SJSA1 (cell line): ENCODE data around the gene CCT6A. TPM values are rescaled to one million over a fixed set of nuclear protein-coding genes. Genes with fewer than 3 reads are reported as not detected.
"Not testable (repeated sequence)": the region's sequence is repeated elsewhere in the genome, so short reads cannot be mapped to it uniquely, and the experiment has no call there.

Experiments used
- DNase-seq, 2 experiments: peaks; one replicate each; pipeline ENCODE4 v3.0.0-alpha.2; 2015 to 2020; ENCODE audit warnings: low spot score in 2 of 2, low read depth in 1 of 2
- H3K27ac ChIP-seq: fragments of 250-450 bp; sonication (Bioruptor Pico); 2 replicates; pipeline ENCODE4 v1.5.1; 2020; ENCODE audit warnings: mild to moderate bottlenecking, moderate library complexity
- H3K27me3 ChIP-seq: fragments of 250-450 bp; sonication (Bioruptor Pico); replicated peaks from 2 replicates; pipeline ENCODE4 v1.5.1; 2020; ENCODE audit warnings: mild to moderate bottlenecking, moderate library complexity
- H3K36me3 ChIP-seq: fragments of 250-450 bp; sonication (Bioruptor Pico); 2 replicates; pipeline ENCODE4 v1.5.1; 2020; ENCODE audit warnings: mild to moderate bottlenecking
- H3K4me1 ChIP-seq: fragments of 250-450 bp; sonication (Bioruptor Pico); replicated peaks from 2 replicates; pipeline ENCODE4 v1.6.1; 2021; ENCODE audit warnings: mild to moderate bottlenecking
- H3K4me3 ChIP-seq: fragments of 250-450 bp; sonication (Bioruptor Pico); 2 replicates; pipeline ENCODE4 v1.5.1; 2020; ENCODE audit warnings: mild to moderate bottlenecking
- H3K9me3 ChIP-seq: fragments of 250-450 bp; sonication (Bioruptor Pico); replicated peaks from 2 replicates; pipeline ENCODE4 v1.5.1; 2020; ENCODE audit warnings: mild to moderate bottlenecking
- total RNA-seq: library from RNA; depleted of rRNA; stranded (reverse); fragments of >200 nt; shearing (Covaris generic); gene quantifications from 2 replicates; pipeline ENCODE4 v1.2.3, GENCODE V29; 2014; rRNA removed

CCT6A gene
- total RNA-seq: 312 and 414 TPM in 2 replicates

GRCh38 chr7:56051339-56052191 is at the start of gene CCT6A, which contains the start of gene PSPH:
TSS of gene CCT6A (plus strand) at chr7:56051765. CDS start at chr7:56051849, 84 bp downstream.
TSS of gene PSPH (minus strand) at chr7:56051444. CDS start at chr7:56021212, 30,232 bp downstream.
- Histone ChIP-seq H3K4me3 (peak within 1 kb of the TSS; percentile 88), H3K36me3 (peaks cover 47% of the 10 kb centered on the region)
- DNase-seq: peak; percentile 96 to 98

GRCh38 chr7:56003749-56004148 is 47.8 kb upstream of the CCT6A start:
- Histone ChIP-seq H3K27me3 (no peaks in the 10 kb centered on the region), H3K9me3 (no peaks in the 10 kb centered on the region), H3K27ac (no peak overlapping the region), H3K4me3 (no peak overlapping the region), H3K36me3 (peaks cover 2% of the 10 kb centered on the region), H3K4me1 (no peaks in the 10 kb centered on the region)
- no peak for DNase-seq

More at GRCh38 chr7:56051339-56052191, at the start of gene CCT6A, which contains the start of gene PSPH:
- peaks cover 23% of the 10 kb centered on the region for H3K4me1 ChIP-seq
- no peaks in the 10 kb centered on the region for H3K27me3 ChIP-seq
- peak within 1 kb of the TSS; percentile 58 for H3K27ac ChIP-seq
- no peaks in the 10 kb centered on the region for H3K9me3 ChIP-seq

GRCh38 chr7:56007167-56007652 is 44.4 kb upstream of the CCT6A start:
- H3K4me3 ChIP-seq: no peak overlapping the region
- H3K9me3 ChIP-seq: no peaks in the 10 kb centered on the region
- no peak overlapping the region for H3K27ac ChIP-seq
- no peaks in the 10 kb centered on the region for H3K4me1 ChIP-seq
- DNase-seq: no peak
- no peaks in the 10 kb centered on the region for H3K27me3 ChIP-seq
- no peaks in the 10 kb centered on the region for H3K36me3 ChIP-seq

- Histone ChIP-seq H3K27me3 (no peaks in the 10 kb centered on the region), H3K27ac (no peak overlapping the region), H3K9me3 (no peaks in the 10 kb centered on the region), H3K4me1 (no peaks in the 10 kb centered on the region), H3K36me3 (no peaks in the 10 kb centered on the region), H3K4me3 (no peak overlapping the region)
- no peak for DNase-seq
Observed at GRCh38 chr7:56007891-56008290, 43.7 kb upstream of the CCT6A start.

- no peaks in the 10 kb centered on the region for H3K4me1 ChIP-seq
- DNase-seq: no peak
- no peak overlapping the region for H3K4me3 ChIP-seq
Observed at GRCh38 chr7:56009695-56010094, 41.9 kb upstream of the CCT6A start.

GRCh38 chr7:56017015-56017414 is 34.5 kb upstream of the CCT6A start:
- H3K4me1 ChIP-seq, H3K27ac ChIP-seq, H3K36me3 ChIP-seq, H3K9me3 ChIP-seq, H3K4me3 ChIP-seq, H3K27me3 ChIP-seq, DNase-seq: not testable (repeated sequence)

More at GRCh38 chr7:56009695-56010094, 41.9 kb upstream of the CCT6A start:
- H3K36me3 ChIP-seq: peaks cover 4% of the 10 kb centered on the region; the same call in 1 of the 2 replicates
- H3K27ac ChIP-seq: no peak overlapping the region
- no peaks in the 10 kb centered on the region for H3K27me3 ChIP-seq
- H3K9me3 ChIP-seq: no peaks in the 10 kb centered on the region

- DNase-seq: no peak
Observed at GRCh38 chr7:56019501-56019900, 32.1 kb upstream of the CCT6A start.

GRCh38 chr7:56023500-56023899 is 28.1 kb upstream of the CCT6A start:
- Histone ChIP-seq H3K4me3 (no peak overlapping the region), H3K27ac (no peak overlapping the region), H3K9me3 (no peaks in the 10 kb centered on the region), H3K4me1 (no peaks in the 10 kb centered on the region), H3K27me3 (no peaks in the 10 kb centered on the region), H3K36me3 (peaks cover 5% of the 10 kb centered on the region; the same call in 1 of the 2 replicates)
- no peak for DNase-seq

More at GRCh38 chr7:56019501-56019900, 32.1 kb upstream of the CCT6A start:
- Histone ChIP-seq H3K9me3 (no peaks in the 10 kb centered on the region), H3K36me3 (0 out of 2 replicates have a peak, but pooled peaks cover 2% of the 10 kb centered on the region), H3K27ac (no peak overlapping the region), H3K4me1 (no peaks in the 10 kb centered on the region), H3K27me3 (no peaks in the 10 kb centered on the region), H3K4me3 (no peak overlapping the region)

GRCh38 chr7:56026538-56026937 is 25.0 kb upstream of the CCT6A start:
- Histone ChIP-seq H3K36me3 (peaks cover 8% of the 10 kb centered on the region), H3K27ac (no peak overlapping the region), H3K4me1 (0 out of 2 replicates have a peak, but pooled peaks cover 2% of the 10 kb centered on the region), H3K27me3 (no peaks in the 10 kb centered on the region), H3K4me3 (no peak overlapping the region), H3K9me3 (no peaks in the 10 kb centered on the region)
- no peak for DNase-seq

- Histone ChIP-seq H3K4me1 (0 out of 2 replicates have a peak, but pooled peaks cover 3% of the 10 kb centered on the region), H3K4me3 (no peak overlapping the region), H3K9me3 (no peaks in the 10 kb centered on the region), H3K27me3 (no peaks in the 10 kb centered on the region), H3K27ac (no peak overlapping the region), H3K36me3 (peaks cover 9% of the 10 kb centered on the region)
- peak in 1 of 2 experiments; percentile 42 for DNase-seq
Observed at GRCh38 chr7:56028942-56029630, 22.5 kb upstream of the CCT6A start.

GRCh38 chr7:56030340-56030739 is 21.2 kb upstream of the CCT6A start:
- no peak overlapping the region for H3K4me3 ChIP-seq
- no peaks in the 10 kb centered on the region for H3K9me3 ChIP-seq
- no peak overlapping the region for H3K27ac ChIP-seq
- peaks cover 9% of the 10 kb centered on the region for H3K36me3 ChIP-seq
- 0 out of 2 replicates have a peak, but pooled peaks cover 7% of the 10 kb centered on the region for H3K4me1 ChIP-seq
- DNase-seq: no peak
- no peaks in the 10 kb centered on the region for H3K27me3 ChIP-seq

- not testable (repeated sequence) for H3K9me3 ChIP-seq, H3K27ac ChIP-seq, DNase-seq, H3K4me3 ChIP-seq, H3K4me1 ChIP-seq, H3K36me3 ChIP-seq, H3K27me3 ChIP-seq
Observed at GRCh38 chr7:56031556-56031955, 20.0 kb upstream of the CCT6A start.

- H3K9me3 ChIP-seq, H3K4me3 ChIP-seq, DNase-seq, H3K36me3 ChIP-seq, H3K27ac ChIP-seq, H3K27me3 ChIP-seq, H3K4me1 ChIP-seq: not testable (repeated sequence)
Observed at GRCh38 chr7:56032578-56032977, 19.0 kb upstream of the CCT6A start.
